GM23338 (cell line): ENCODE results near the gene RBM19. TPM values are rescaled to one million over a fixed set of nuclear protein-coding genes. Genes with fewer than 3 reads are reported as not detected.

Experiments used
- ATAC-seq: fragments of 200-7000 bp; cut with Tn5 transposase; 3 replicates; pipeline ENCODE4 v1.9.1; 2020
- DNase-seq: peaks from one replicate; pipeline ENCODE4 v3.0.0-alpha.2; 2015; ENCODE audit warnings: low spot score
- H2AFZ ChIP-seq: fragments of 200-600 bp; sonication (generic); 2 replicates; pipeline ENCODE4 v1.8.0; 2016; ENCODE audit warnings: antibody characterized with exemption, mild to moderate bottlenecking, moderate library complexity
- H3F3A ChIP-seq: fragments of 200-600 bp; sonication (generic); replicated peaks from 2 replicates; pipeline ENCODE4 v1.8.0; 2017; ENCODE audit warnings: antibody characterized with exemption, mixed run types, low read depth
- H3K27ac ChIP-seq: fragments of 200-600 bp; sonication (generic); 2 replicates; pipeline ENCODE4 v1.6.1; 2016; ENCODE audit warnings: low read depth
- H3K27me3 ChIP-seq: fragments of 200-600 bp; sonication (generic); 2 replicates; pipeline ENCODE4 v1.8.0; 2016; ENCODE audit warnings: mild to moderate bottlenecking, mixed run types, moderate library complexity; ENCODE audit not compliant: insufficient read depth
- H3K36me3 ChIP-seq: fragments of 200-600 bp; sonication (generic); 2 replicates; pipeline ENCODE4 v1.8.0; 2016; ENCODE audit warnings: mild to moderate bottlenecking; ENCODE audit not compliant: insufficient read depth
- H3K4me1 ChIP-seq: fragments of 200-600 bp; sonication (generic); 2 replicates; pipeline ENCODE4 v1.8.0; 2016; ENCODE audit warnings: mild to moderate bottlenecking, moderate library complexity; ENCODE audit not compliant: insufficient read depth
- H3K4me2 ChIP-seq: fragments of 200-600 bp; sonication (generic); 2 replicates; pipeline ENCODE4 v1.7.1; 2017; ENCODE audit warnings: mixed run types
- H3K4me3 ChIP-seq: fragments of 200-600 bp; sonication (generic); 2 replicates; pipeline ENCODE4 v1.6.1; 2016; ENCODE audit warnings: mixed run types
- H3K79me2 ChIP-seq: fragments of 200-600 bp; sonication (generic); replicated peaks from 2 replicates; pipeline ENCODE4 v1.8.0; 2017; ENCODE audit warnings: mild to moderate bottlenecking; ENCODE audit not compliant: insufficient read depth
- H3K9me2 ChIP-seq: fragments of 200-600 bp; sonication (generic); 2 replicates; pipeline ENCODE4 v1.8.0; 2017; ENCODE audit not compliant: insufficient read depth
- H4K20me1 ChIP-seq: fragments of 200-600 bp; sonication (generic); replicated peaks from 2 replicates; pipeline ENCODE4 v1.8.0; 2017; ENCODE audit warnings: mild to moderate bottlenecking; ENCODE audit not compliant: insufficient read depth
- H3K27ac Mint-ChIP-seq: 2 replicates; pipeline ENCODE4 v1.8.0; 2020; ENCODE audit warnings: inconsistent platforms, mild to moderate bottlenecking, moderate library complexity, mixed read lengths
- H3K27me3 Mint-ChIP-seq: 3 replicates; pipeline ENCODE4 v1.8.0; 2022; ENCODE audit warnings: low read depth, mild to moderate bottlenecking, moderate library complexity, mixed read lengths, inconsistent platforms; ENCODE audit not compliant: insufficient read depth, poor library complexity
- H3K36me3 Mint-ChIP-seq: 3 replicates; pipeline ENCODE4 v1.8.0; 2021; ENCODE audit warnings: low read depth, mild to moderate bottlenecking, inconsistent platforms, moderate library complexity, mixed read lengths
- H3K4me1 Mint-ChIP-seq: 3 replicates; pipeline ENCODE4 v1.8.0; 2020; ENCODE audit warnings: mild to moderate bottlenecking, inconsistent platforms, mixed read lengths
- H3K4me3 Mint-ChIP-seq: 3 replicates; pipeline ENCODE4 v1.8.0; 2021; ENCODE audit warnings: moderate library complexity, mild to moderate bottlenecking, inconsistent platforms, mixed read lengths
- H3K9me3 Mint-ChIP-seq: 3 replicates; pipeline ENCODE4 v1.8.0; 2020; ENCODE audit warnings: moderate library complexity, mild to moderate bottlenecking, inconsistent platforms, mixed read lengths
- CTCF ChIP-seq, 2 experiments: fragments of 200-600 bp in 1 of 2; sonication (generic) in 1 of 2; conservative IDR thresholded peaks; 2 replicates each; pipeline versions ENCODE4 v1.5.1 to v1.6.1; 2016 to 2017; ENCODE audit warnings: antibody characterized with exemption in 2 of 2, low read depth in 2 of 2, mild to moderate bottlenecking in 2 of 2, moderate library complexity in 1 of 2
- ETS1 ChIP-seq: IDR thresholded peaks from 2 replicates; pipeline ENCODE4 v1.6.1; 2016; ENCODE audit warnings: antibody characterized with exemption
- EZH2 ChIP-seq: fragments of 200-600 bp; sonication (generic); IDR thresholded peaks from one replicate; pipeline ENCODE4 v1.8.0; 2017; ENCODE audit warnings: antibody characterized with exemption, mild to moderate bottlenecking, low read depth; ENCODE audit not compliant: unreplicated experiment
- EZH2phosphoT487 ChIP-seq: fragments of 200-600 bp; sonication (generic); IDR thresholded peaks from one replicate; pipeline ENCODE4 v1.8.1; 2018; ENCODE audit warnings: antibody characterized with exemption; ENCODE audit not compliant: unreplicated experiment
- POLR2AphosphoS5 ChIP-seq: IDR thresholded peaks from 2 replicates; pipeline ENCODE4 v1.6.1; 2016; ENCODE audit warnings: antibody characterized with exemption, low read depth
- STAT1 ChIP-seq: IDR thresholded peaks from one replicate; pipeline ENCODE4 v1.6.1; 2016; ENCODE audit warnings: antibody characterized with exemption; ENCODE audit not compliant: unreplicated experiment
- ZNF331 ChIP-seq: fragments of 250-450 bp; sonication (Bioruptor Pico); IDR thresholded peaks from 2 replicates; pipeline ENCODE4 v1.5.0; 2020; ENCODE audit warnings: low read depth, mild to moderate bottlenecking, moderate library complexity
- ZNF462 ChIP-seq: fragments of 250-450 bp; sonication (Bioruptor Pico); IDR thresholded peaks from 2 replicates; pipeline ENCODE4 v1.5.0; 2020; ENCODE audit warnings: mild to moderate bottlenecking, moderate library complexity
- polyA plus RNA-seq: library from polyadenylated mRNA; unstranded; fragments of >200 nt; fragmentation: Nextera tagmentation; extraction: Ambion mirVana; gene quantifications from 2 replicates; pipeline ENCODE4 v1.2.1, GENCODE V29; 2016
- total RNA-seq: library from RNA; depleted of rRNA; stranded (reverse); fragments of >200 nt; shearing (Covaris generic); gene quantifications from 2 replicates; pipeline ENCODE4 v1.2.3, GENCODE V29; 2014

The RBM19 gene
- total and polyA plus RNA-seq, 2 experiments from 2014 or later: 43.4 to 56.7 TPM

GRCh38 chr12:113766879-113767878, 198.9 kb downstream of the RBM19 start:
- Histone ChIP-seq H3K79me2 (no peaks in the 10 kb centered on the region), H3K4me3 (no peak overlapping the region), H3K27me3 (no peaks in the 10 kb centered on the region), H3K4me2 (no peak overlapping the region), H3K9me2 (no peaks in the 10 kb centered on the region), H2AFZ (no peak overlapping the region), H3F3A (no peaks in the 10 kb centered on the region; the same call in 1 of the 2 replicates), H3K36me3 (no peaks in the 10 kb centered on the region), H3K27ac (no peak overlapping the region), H4K20me1 (no peaks in the 10 kb centered on the region), H3K4me1 (no peaks in the 10 kb centered on the region)
- Mint-ChIP-seq H3K4me1 (peaks cover 12% of the 10 kb centered on the region), H3K27ac (no peak overlapping the region), H3K9me3 (no peaks in the 10 kb centered on the region), H3K4me3 (no peak overlapping the region), H3K27me3 (peaks cover 12% of the 10 kb centered on the region), H3K36me3 (no peaks in the 10 kb centered on the region)
- DNase-seq: peak; percentile 25
- no peak for TF ChIP-seq POLR2AphosphoS5
- TF ChIP-seq CTCF (conservative IDR thresholded peaks at IDR 0.05; ENCODE audit: low read depth in 2 of 2): no peak
- no peak for TF ChIP-seq ZNF331 (CRISPR knock-in tag)
- TF ChIP-seq ZNF462 (CRISPR knock-in tag): no peak
- TF ChIP-seq ETS1: no peak
- TF ChIP-seq EZH2phosphoT487: no peak
- TF ChIP-seq STAT1: no peak
- TF ChIP-seq EZH2: no peak
- ATAC-seq: no peak; the same call in 1 of the 3 replicates
